ENCODE data around the gene SNX15. TPM values are rescaled to one million over a fixed set of nuclear protein-coding genes. Genes with fewer than 3 reads are reported as not detected.
"Not testable (repeated sequence)": the region's sequence is repeated elsewhere in the genome, so short reads cannot be mapped to it uniquely, and the experiment has no call there.

Gene SNX15
- polyA plus RNA-seq, 1 donor, result 25.1 TPM

DNA sequence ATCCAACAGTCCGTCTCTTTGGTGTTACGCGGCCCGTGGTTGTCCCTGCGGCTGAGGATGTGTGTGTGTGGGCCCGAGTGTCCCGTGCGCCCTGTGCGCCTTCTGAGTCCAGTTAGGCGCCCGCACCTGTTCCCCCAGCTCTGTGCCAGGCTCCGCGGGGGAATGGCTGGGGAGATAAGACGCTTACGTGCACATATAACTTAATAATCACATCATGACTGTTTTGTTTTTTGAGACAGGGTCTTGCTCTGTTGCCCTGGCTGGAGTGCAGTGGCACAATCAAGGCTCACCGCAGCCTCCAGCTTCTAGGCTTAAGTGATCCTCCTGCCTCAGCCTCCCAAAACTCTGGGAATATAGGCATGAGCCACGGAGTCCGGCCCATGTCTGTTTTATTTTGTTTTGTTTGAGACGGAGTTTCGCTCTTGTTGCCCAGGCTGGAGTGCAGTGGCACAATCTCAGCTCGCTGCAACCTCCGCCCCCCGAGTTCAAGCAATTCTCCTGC, 12.5 kb upstream of the SNX15 start:
- no peak for DNase-seq (ENCODE audit: low read depth)

DNA sequence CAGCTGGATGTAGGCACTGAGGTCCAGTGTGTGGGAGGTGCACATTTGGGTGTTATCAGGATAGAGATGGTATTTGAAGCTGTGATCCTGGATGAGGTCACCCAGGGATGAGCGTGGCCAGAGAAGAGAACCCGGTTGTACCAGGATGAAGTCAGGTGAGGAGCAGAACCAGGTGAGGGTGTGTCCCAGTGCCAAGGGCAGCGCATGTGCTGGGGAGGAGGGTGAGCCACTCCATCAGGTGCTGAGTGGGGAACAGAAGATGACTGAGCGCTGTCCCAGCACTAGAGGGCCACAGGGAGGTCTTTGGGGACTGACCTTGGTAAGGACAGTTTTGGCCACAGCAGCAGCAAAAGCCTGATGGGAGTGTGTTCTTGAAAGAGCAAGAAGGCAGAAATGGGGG, 10.5 kb upstream of the SNX15 start:
- no peak for DNase-seq (ENCODE audit: low read depth)

DNA sequence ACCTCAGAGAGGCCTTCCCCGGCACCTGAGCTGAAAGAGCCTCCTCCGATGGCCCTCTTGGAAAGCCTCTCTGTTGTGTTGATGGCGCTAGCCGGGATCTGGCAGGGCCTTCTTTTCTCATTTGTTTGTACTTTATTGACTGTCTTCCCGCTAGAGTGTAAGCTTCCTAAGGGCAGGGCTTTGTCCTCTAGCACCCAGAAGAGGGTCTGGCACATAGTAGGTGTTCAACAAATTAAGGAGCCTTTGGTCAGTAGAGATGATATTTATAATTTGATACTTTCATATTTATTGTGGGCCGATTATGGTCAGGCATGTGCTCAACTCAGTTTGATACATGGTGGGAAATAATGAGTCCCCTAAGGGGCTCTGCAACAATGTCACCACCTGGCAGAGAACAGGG, 9.3 kb upstream of the SNX15 start:
- no peak for DNase-seq (ENCODE audit: low read depth)

DNA sequence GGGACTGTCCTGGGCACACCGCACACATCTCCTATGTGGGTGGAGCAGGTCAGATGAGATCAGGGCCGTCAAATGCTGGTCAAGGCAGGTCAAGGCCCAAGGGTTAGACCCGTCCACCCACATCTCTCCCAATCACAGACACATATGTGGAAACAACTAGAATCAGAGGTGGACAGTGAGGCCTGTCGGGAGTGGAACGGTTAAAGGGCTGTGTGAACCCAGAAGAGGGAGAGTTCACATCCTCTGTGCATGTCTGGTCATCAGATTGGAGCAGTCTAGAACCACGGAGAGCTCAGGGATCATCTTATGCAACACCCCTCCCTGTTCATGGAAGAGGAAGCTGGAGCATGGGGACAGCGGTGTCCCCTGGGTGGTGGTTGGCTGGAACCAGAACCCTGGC, 7.4 kb upstream of the SNX15 start:
- DNase-seq (ENCODE audit: low read depth), result no peak

DNA sequence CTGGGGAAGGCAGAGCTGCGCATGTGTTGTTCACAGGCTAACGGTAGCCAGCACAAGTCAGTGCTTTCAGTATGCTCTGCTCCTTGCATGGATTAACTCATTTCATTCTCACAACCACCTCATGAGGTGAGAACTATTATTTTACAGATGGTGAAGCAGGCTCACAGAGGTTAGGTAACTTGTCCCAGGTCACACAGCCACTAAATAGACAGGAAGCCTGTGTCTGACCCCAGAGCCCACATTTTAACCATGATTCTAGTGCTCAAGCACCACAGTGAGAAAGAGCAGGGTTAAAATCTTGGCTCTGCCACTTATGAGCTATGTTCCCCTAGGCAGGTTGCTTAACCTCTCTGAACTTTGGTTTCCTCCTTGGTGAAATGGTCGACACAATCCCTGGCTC, 6.2 kb upstream of the SNX15 start:
- DNase-seq (ENCODE audit: low read depth), result no peak

DNA sequence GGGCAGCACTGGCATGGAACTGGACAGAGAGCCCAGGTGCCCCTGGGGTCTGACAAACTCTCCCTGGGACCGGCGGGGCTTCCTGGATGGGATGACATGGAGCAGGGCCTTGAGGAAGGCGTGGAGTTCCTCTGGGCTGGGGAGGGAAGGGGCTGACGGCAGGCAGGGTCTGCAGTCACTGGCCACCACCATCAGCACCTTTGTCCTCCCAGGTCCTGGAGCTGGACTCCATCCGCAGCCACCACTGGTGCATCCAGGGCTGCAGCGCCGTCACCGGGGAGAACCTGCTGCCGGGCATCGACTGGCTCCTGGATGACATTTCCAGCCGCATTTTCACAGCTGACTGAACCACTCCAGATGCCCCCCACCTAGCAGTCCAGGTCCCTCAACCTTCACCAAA, 5.7 kb upstream of the SNX15 start:
- DNase-seq (ENCODE audit: low read depth), result no peak

DNA sequence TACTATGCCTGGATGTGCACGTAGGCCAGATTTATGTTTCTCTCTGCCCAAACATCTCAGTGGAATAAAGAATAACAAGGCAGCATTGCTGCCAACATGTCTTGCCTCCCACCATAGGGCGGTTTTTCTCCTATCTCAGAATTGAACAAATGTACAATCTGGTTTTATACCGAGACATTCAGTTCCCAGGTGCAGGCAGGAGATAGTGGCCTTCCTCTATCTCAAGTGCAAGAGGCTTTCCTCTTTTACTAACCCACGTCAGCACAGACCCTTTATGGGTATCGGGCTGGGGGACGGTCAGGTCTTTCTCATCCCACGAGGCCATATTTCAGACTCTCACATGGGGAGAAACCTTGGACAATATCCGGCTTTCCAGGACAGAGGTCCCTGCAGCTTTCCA, 3.7 kb upstream of the SNX15 start:
- not testable (repeated sequence) for DNase-seq (ENCODE audit: low read depth)

DNA sequence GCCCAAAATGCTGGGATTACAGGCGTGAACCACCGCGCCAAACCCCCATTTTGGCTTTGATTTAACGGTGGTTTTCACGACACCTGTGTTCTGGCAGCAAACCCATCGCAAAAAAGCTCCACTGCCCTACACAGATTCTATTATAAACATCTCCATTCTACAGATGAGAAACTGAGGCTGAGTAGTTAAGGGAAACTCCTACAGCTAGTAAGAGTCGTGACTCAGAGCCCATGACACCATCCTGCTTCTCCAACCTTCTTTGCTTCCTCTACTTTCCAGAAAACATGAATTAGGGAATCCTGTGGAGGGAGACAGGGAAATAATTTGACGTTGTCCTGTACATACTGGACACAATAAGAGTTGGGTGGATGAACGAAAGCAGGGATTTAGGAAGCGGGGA, 429 bp upstream of the SNX15 start:
- DNase-seq (ENCODE audit: low read depth), result no peak

DNA sequence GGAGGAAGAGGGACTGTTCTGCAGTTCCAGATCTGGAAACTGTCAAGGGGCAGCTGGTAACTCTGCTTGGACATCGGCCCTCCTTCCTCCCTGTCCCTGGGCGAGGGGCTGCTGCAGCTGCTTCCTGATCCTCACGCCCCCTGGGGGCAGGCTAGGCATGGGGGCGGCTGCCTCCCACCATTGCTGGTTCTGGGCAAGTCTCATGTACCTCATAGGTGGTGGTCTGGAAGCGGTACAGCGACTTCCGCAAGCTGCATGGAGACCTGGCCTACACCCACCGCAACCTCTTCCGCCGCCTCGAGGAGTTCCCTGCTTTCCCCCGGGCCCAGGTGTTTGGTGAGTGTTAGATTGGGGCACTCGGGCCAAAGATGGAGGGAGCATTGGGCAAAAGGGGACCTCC, 5.0 kb downstream of the SNX15 start:
- no peak for DNase-seq (ENCODE audit: low read depth)

DNA sequence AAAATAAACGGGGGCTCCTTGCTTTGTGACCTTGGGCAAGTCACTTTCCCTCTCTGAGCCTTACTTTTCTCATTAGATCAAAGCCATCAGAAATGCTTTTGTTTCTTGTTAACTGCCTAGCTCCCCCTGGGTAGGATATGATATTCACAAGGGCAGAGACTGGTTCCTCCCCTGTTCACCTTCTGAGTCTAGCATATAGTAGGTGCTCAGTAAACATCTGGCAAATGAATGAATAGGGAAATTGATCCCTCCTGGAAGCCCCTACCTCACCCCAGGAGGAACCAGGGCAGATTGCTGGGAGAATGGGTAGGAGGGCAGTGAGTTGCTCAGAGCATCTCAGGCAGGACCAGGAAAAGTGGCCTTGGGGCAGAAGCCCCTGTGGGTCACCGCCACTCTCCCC, 7.2 kb downstream of the SNX15 start:
- DNase-seq (ENCODE audit: low read depth), result no peak

DNA sequence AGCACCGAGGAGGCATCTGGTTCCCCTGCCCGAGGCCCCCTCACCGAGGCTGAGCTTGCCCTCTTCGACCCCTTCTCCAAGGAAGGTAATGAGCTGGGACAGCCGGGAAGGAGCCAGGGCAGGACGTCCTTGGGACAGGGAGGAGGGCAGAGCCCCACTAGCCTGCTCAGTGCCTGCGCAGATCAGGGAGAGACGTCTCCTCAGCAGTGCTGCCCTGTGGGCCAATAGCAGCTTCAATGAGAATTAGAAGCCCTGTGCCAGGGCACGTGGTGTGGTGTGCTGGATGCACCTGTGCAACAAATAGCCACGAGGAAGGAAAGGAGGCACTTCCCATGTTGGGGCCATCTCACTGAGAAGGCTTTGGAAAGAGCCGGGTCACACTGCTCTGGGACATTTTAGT, 8.3 kb downstream of the SNX15 start:
- no peak for DNase-seq (ENCODE audit: low read depth)

DNA sequence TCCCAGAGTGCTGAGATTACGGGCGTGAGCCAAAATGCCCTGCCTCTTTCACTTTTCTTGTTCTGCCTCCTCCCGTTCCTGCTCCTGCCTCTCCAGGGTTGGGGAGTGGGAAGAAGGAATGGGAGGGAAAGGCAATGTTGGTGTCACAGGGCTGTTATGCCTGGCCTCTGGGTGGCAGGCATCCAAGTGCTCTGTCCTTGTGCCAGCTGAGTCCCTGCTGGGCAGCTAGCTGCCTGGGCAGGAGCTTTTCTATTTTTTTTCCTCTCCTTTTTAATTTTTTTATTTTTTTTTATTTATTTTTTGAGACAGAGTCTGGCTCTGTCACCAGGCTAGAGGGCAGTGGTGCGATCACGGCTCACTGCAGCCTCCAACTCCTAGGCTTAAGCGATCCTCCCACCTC, 9.7 kb downstream of the SNX15 start:
- no peak for DNase-seq (ENCODE audit: low read depth)

DNA sequence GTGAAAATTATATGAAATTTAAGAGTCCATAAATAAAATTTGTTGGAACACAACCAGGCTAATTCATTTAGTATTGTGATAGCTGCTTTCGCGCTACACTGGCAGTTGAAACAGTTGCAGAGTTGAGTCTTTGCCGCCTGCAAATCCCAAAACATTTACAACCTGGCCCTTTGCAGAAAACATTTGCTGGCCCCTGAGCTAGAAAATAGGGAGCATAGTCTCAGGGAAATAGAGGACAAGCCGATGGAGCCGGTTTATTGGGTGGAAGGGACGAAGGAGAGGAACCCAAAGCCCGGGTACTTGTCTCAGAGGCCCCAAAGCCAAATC, 13.2 kb downstream of the SNX15 start:
- DNase-seq (ENCODE audit: low read depth), result no peak

DNA sequence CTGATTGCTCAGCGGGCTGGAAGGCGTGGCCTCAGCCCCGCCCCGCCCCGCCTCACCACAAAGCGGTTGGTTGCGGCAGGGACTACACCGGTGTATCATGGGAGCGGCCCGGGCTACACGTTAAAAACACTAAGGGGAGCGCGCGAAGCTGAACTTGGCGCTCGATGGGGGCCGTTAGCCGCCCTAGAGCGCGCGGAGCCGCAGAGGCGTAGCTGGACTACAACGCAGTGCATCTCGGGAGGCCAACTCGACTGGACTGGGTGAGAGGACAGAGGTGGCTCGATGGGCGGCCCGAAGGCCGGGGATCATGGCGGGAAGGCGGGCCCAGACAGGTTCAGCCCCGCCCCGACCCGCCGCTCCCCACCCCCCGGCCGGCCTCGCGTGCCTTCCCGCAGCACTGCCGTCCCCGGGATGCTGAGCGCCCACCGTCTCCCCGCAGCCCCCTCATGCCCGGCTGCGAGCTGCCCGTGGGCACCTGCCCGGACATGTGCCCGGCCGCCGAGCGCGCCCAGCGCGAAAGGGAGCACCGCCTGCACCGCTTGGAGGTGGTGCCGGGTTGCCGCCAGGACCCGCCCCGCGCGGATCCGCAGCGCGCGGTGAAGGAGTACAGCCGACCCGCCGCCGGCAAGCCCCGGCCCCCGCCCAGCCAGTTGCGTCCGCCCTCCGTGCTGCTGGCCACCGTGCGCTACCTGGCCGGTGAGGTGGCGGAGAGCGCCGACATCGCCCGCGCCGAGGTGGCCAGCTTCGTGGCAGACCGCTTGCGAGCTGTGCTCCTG, 13.8 kb downstream of the SNX15 start, which contains the start of gene SAC3D1:
Gene SAC3D1 (plus strand): TSS at position 364 of the 776 bp plus-strand sequence. CDS start 83 bp downstream, at position 447.
- peak; percentile 69 for DNase-seq (ENCODE audit: low read depth)

DNA sequence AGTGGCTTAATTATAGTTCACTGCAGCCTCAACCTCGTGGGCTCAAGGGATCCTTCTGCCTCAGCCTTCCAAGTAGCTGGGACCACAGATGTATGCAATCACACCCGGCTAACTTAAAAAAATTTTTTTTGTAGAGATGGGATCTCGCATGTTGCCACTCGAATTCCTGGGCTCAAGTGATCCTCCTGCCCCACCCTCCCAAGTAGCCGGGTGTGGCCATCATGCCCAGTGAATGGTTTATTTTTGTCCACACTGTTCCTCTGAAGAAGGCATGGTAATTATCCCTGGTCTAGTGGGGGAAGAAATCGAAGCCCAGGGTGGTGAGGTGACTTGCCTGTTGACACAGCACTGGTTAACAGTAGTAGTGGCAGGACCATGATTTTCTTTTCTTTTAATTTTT, 15.7 kb downstream of the SNX15 start:
- DNase-seq (ENCODE audit: low read depth), result no peak

DNA sequence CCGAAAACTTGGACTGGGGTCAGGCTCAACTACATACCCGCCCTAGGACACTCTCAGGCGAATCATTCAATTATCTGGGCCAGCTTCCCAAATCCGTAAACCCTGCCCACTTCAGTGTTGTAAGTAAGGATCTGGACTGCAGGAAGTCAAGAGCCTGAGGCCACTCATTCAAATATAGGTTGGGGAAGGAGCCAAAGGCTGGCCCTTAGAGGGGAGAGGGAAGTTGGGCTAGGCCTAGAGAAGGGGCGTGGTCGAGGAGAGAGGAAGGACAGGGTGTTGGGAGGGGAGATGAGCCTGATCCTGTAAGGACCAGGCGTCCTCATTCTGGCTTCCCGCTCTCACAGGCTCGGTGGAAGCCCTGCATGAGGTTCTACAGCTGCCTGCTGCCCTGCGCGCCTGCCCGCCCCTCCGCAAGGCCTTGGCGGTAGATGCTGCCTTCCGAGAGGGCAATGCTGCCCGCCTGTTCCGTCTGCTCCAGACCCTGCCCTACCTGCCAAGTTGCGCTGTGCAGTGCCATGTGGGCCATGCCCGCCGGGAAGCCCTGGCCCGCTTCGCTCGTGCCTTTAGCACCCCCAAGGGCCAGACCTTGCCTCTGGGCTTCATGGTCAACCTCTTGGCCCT, 16.8 kb downstream of the SNX15 start:
- no peak for DNase-seq (ENCODE audit: low read depth)

DNA sequence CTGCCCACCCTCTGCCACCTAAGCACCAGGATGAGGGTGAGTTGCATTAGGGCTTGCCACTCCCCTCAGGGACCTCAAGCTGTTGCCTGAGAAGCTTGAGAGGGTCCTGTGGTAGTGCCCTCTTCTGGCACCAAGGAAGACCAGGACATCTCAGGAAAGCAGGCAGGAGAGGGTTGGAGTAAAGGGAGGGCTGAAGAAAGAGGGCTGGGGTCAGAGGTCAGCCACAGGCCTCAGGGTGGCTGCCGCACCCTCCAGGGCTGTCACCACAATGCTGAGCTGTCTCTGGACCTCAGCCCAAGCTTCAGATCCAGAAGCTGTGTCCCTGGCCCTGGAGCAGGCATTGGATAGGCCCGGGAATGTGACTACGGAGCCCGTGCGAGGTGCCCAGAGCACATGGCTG, 17.8 kb downstream of the SNX15 start:
- no peak for DNase-seq (ENCODE audit: low read depth)

DNA sequence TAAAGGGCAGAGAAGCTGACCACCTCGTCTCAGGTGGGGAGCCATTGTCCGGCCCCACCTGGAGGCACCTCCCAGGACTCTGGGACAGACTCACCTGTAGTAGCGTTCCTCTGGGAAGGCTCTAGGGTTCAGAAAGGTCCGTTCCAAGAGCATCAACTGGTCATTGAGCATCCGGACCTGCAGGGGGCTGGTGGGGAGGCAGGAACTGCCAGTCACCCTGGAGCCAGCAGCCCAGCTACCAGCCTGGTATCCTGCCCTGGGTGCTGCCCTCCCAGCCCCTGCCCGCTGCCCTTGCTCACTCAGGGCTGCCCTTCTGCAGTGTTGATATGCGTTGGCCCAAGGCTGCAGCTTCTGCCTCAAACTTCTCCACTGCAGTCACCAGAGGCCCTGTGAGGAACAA, 18.5 kb downstream of the SNX15 start:
- DNase-seq (ENCODE audit: low read depth), result no peak

DNA sequence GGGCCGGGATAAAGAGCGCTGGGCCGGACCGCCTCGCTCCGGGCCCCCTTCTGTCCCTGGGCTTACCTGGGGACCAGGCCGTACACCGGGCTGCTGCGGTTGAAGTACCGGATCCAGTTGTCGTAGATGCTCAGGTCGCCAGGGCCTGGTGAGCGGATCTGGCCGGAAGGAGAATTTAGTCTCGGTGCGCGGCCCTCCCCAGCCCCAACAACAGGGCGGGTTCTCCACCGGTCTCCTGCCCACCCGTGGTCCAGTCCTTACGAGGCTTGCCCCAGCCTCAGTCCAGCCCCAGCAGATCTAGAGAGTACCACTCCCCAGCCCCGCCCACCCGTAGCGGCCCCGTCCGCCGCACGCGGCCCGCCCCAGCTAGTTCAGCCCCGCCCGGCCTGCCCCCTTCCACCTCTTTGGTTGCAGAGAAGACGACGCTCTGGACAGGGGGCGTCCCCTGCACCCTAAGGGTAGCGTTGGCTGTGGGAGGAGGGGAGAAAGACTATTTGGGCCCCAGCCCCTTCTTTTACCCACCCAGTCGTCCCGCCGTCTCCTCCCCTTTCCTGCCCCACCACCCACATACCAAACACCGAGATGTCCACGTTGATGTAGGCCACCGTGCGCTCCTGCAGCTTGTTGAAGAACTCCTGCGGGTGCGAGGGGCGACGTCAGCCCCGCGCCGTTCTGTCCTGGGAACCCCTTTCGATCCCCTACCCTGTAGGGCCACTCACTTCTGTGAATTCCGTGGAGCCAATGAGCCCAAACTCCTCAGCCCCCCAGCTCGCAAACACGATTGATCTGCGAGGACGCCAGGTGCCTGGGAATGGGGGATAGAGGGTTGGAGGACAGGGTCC, 20.6 kb downstream of the SNX15 start:
- DNase-seq (ENCODE audit: low read depth), result no peak

DNA sequence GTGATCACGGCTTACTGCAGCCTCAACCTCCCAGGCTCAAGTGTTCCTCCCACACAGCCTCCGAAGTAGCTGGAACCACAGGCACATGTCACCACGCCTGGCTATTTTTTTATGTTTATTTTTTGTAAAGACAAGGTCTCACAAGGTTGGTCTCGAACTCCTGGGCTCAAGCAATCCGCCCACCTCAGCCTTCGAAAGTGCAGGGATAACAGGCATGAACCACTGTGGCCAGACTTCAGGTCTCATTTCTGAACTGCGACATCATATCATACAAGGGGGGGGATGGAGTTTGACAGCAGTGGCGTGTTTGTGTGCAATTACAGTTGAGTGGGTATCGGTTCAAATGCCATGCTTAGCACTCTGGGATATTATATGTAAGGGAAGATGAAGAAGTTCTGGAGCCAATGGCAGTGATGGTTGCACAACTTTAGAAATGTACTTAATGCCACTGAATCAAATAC, 24.2 kb downstream of the SNX15 start:
- no peak for DNase-seq (ENCODE audit: low read depth)

DNA sequence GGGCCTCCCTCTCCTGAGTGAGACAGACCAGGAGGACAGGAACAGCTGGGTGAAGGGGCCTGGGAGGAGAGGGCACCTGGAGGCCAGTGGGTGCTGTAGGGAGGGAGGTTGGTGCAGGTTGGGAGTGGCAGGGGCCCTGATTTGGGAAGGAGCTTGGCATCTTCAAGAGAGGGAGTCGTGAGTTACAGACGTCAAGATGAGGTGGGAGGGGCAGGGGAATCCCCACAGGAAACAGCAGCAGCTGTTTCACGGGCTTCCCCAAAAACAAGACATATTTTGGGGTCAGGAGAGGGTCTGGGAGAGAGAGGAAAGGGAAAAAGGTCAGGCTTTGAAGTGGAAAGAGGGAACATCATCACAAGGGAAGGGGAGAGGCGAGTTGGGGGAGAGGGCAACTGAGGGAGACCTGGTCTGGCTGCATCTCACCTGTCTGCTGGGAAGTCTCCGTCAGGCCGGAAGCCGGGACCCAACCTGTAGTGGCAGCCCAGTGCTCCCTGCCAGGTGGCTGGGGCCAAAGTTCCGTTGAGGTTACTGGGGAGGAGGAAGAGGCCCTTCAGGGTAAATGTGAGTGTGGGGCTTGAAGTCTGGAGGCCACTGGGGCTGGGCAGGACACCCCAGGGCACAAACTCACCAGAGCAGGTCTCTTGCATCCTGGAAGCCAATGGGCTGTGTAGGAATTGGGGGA, 26.7 kb downstream of the SNX15 start:
- no peak for DNase-seq (ENCODE audit: low read depth)

DNA sequence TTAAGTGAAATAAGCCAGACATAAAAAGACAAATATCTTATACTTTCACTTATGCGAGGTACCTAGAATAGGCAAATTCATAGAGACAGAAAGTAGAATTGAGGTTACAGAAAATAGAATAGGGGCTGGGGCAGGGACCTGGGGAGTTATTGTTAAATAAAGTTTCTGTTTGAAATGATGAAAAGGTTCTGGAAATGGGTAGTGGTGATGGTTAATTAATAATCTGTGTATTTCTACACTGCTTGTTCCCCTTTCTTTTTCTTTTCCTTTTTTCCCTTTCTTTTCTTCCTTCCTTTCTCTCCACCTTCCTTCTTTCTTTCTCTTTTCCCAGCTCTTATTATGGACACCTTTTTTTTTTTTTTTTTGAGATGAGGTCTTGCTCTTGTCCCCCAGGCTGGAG, 28.3 kb downstream of the SNX15 start:
- no peak for DNase-seq (ENCODE audit: low read depth)
